ENCODE data around the gene SHQ1. TPM values are rescaled to one million over a fixed set of nuclear protein-coding genes. Genes with fewer than 3 reads are reported as not detected.
A peak's percentile ranks its signal among the peaks of the same experiment; 100 is the strongest.

The SHQ1 gene
- total RNA-seq, 6 experiments from 2014 or later, result 18.4 to 21.1 (median 20.2) TPM

- DNase-seq, result no peak
- H3K27ac Mint-ChIP-seq, result peak overlapping the region; percentile 26; the same call in 1 of the 2 replicates
- TF ChIP-seq, protein P1, sequence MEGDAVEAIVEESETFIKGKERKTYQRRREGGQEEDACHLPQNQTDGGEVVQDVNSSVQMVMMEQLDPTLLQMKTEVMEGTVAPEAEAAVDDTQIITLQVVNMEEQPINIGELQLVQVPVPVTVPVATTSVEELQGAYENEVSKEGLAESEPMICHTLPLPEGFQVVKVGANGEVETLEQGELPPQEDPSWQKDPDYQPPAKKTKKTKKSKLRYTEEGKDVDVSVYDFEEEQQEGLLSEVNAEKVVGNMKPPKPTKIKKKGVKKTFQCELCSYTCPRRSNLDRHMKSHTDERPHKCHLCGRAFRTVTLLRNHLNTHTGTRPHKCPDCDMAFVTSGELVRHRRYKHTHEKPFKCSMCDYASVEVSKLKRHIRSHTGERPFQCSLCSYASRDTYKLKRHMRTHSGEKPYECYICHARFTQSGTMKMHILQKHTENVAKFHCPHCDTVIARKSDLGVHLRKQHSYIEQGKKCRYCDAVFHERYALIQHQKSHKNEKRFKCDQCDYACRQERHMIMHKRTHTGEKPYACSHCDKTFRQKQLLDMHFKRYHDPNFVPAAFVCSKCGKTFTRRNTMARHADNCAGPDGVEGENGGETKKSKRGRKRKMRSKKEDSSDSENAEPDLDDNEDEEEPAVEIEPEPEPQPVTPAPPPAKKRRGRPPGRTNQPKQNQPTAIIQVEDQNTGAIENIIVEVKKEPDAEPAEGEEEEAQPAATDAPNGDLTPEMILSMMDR (IDR thresholded peaks at IDR 0.05), result no peak
- H3K4me1 Mint-ChIP-seq (ENCODE audit: low read depth), result no peaks in the 10 kb centered on the region
- no peaks in the 10 kb centered on the region for H3K9me3 Mint-ChIP-seq
- no peaks in the 10 kb centered on the region; the same call in 1 of the 2 replicates for H3K36me3 Mint-ChIP-seq (ENCODE audit: low read depth)
- no peak overlapping the region for H3K4me3 Mint-ChIP-seq
- H3K27me3 Mint-ChIP-seq (ENCODE audit: insufficient read depth), result no peaks in the 10 kb centered on the region; the same call in 1 of the 2 replicates
These were observed 38.2 kb downstream of the SHQ1 start for GRCh38 chr3:72810063-72810462.

DNA sequence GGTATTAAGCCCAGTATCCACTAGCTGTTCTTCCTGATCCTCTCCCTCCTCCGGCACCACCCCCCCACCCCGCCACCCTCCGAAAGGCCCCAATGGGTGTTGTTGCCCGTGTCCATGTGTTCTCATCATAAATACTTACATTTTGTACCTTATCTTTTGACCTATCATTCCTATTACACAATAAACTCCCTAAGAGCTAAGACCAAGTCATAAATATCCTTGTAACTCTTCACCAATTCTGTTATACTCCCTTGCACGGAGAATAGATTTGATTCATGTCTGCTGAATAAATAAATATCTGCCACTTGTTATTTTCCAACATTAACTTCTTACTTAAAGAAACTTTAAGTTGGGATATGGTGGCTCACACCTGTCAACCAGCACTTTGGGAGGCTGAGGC is 43.9 kb downstream of the SHQ1 start:
- no peaks in the 10 kb centered on the region for H3K9me3 Mint-ChIP-seq
- no peak overlapping the region for H3K27ac Mint-ChIP-seq

GRCh38 chr3:72803573-72803972 is 44.7 kb downstream of the SHQ1 start:
- H3K36me3 Mint-ChIP-seq (ENCODE audit: low read depth), result no peaks in the 10 kb centered on the region
- no peak overlapping the region for H3K27ac Mint-ChIP-seq
- no peak overlapping the region for H3K4me3 Mint-ChIP-seq
- no peak for DNase-seq
- peaks cover 3% of the 10 kb centered on the region for H3K4me1 Mint-ChIP-seq (ENCODE audit: low read depth)
- H3K9me3 Mint-ChIP-seq, result no peaks in the 10 kb centered on the region
- TF ChIP-seq, protein P1 (IDR thresholded peaks at IDR 0.05), result no peak
- no peaks in the 10 kb centered on the region; the same call in none of the 2 replicates for H3K27me3 Mint-ChIP-seq (ENCODE audit: insufficient read depth)

More for the DNA sequence above, 43.9 kb downstream of the SHQ1 start:
- Mint-ChIP-seq H3K4me1 (ENCODE audit: low read depth) (no peaks in the 10 kb centered on the region), H3K27me3 (ENCODE audit: insufficient read depth) (no peaks in the 10 kb centered on the region; the same call in 1 of the 2 replicates), H3K4me3 (no peak overlapping the region), H3K36me3 (ENCODE audit: low read depth) (no peaks in the 10 kb centered on the region; the same call in 1 of the 2 replicates)
- TF ChIP-seq, protein P1 (IDR thresholded peaks at IDR 0.05), result no peak
- DNase-seq, result no peak

- Mint-ChIP-seq H3K4me3 (no peak overlapping the region), H3K4me1 (ENCODE audit: low read depth) (peaks cover 13% of the 10 kb centered on the region), H3K27me3 (ENCODE audit: insufficient read depth) (no peaks in the 10 kb centered on the region; the same call in none of the 2 replicates), H3K36me3 (ENCODE audit: low read depth) (no peaks in the 10 kb centered on the region), H3K27ac (no peak overlapping the region), H3K9me3 (no peaks in the 10 kb centered on the region)
- TF ChIP-seq, protein P1 (IDR thresholded peaks at IDR 0.05), result no peak
- DNase-seq, result no peak
These were observed 46.2 kb downstream of the SHQ1 start for GRCh38 chr3:72802001-72802400.

DNA sequence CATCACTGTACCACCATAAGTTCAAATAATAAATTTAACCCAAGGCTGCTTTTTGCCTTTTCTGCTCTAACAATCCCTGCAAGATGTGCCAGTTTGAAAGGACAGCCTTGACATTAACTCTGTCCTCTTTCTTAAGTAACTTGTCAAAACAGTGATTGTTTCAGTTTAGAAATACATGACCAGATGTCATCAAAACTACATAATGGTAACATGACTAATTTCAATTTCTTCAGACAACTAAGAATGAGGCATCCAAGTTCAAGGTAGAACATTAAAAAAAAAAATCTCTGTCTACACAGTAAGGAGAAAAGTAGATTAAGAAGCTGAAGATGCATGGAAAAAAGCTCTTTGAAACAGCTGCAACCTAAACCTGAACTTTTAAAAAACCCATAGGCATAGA is 47.4 kb downstream of the SHQ1 start:
- Mint-ChIP-seq H3K4me3 (no peak overlapping the region), H3K27me3 (ENCODE audit: insufficient read depth) (no peaks in the 10 kb centered on the region; the same call in none of the 2 replicates), H3K27ac (no peak overlapping the region), H3K9me3 (no peaks in the 10 kb centered on the region), H3K4me1 (ENCODE audit: low read depth) (peaks cover 13% of the 10 kb centered on the region), H3K36me3 (ENCODE audit: low read depth) (no peaks in the 10 kb centered on the region)
- TF ChIP-seq, protein P1 (IDR thresholded peaks at IDR 0.05), result no peak
- DNase-seq, result no peak

All from HFFc6 (cell line).